Left lung (tissue), 10 donors: Measurements from ENCODE around the gene DHRS7C. TPM values are rescaled to one million over a fixed set of nuclear protein-coding genes. Genes with fewer than 3 reads are reported as not detected.

Source experiments
- ATAC-seq: fragments of 200-7000 bp; cut with Tn5 transposase; one replicate; pipeline ENCODE4 v1.9.1; 2020; ENCODE audit warnings: moderate library complexity
- DNase-seq, 4 donors: peaks; one replicate each; pipeline ENCODE4 v3.0.0-alpha.2; 2013 to 2020
- H3K27ac ChIP-seq, 2 donors: fragments of 200-600 bp; sonication (generic) in 1 of 2; one replicate each; pipeline versions ENCODE4 v1.5.0 to v1.8.0; 2020 to 2021
- H3K27me3 ChIP-seq, 2 donors: fragments of 200-600 bp; sonication (generic) in 1 of 2; one replicate each; pipeline versions ENCODE4 v1.5.0 to v1.8.0; 2020 to 2021
- H3K36me3 ChIP-seq, 2 donors: fragments of 200-600 bp; sonication (generic) in 1 of 2; one replicate each; pipeline versions ENCODE4 v1.5.0 to v1.8.0; 2020 to 2021
- H3K4me1 ChIP-seq, 2 donors: fragments of 200-600 bp; one replicate each; pipeline ENCODE4 v1.8.0; 2021
- H3K4me3 ChIP-seq, 2 donors: fragments of 200-600 bp; sonication (generic) in 1 of 2; one replicate each; pipeline versions ENCODE4 v1.5.0 to v1.8.0; 2020 to 2021; ENCODE audit warnings: mild to moderate bottlenecking in 1 of 2
- H3K9me3 ChIP-seq, 2 donors: fragments of 200-600 bp; sonication (generic) in 1 of 2; one replicate each; pipeline versions ENCODE4 v1.5.0 to v1.8.0; 2020 to 2021
- CTCF ChIP-seq, 2 donors: fragments of 200-600 bp; sonication (generic) in 1 of 2; IDR thresholded peaks; one replicate each; pipeline versions ENCODE4 v1.5.0 to v1.8.0; 2021; ENCODE audit warnings: antibody characterized with exemption in 2 of 2
- intact Hi-C, 2 donors: fragments of 100-400 bp; cut with DNase I; formaldehyde crosslinking; loops; one replicate each; pipeline versions ENCODE4 v1.11.2 to v1.14.2; 2022
- polyA plus RNA-seq, 6 donors: library from polyadenylated mRNA; unstranded; fragments of 120-200 nt; gene quantifications; one replicate each; pipeline ENCODE4 v1.2.1, GENCODE V29; 2013; ENCODE audit not compliant: insufficient read length in 6 of 6
- total RNA-seq, 2 donors: library from RNA; stranded (reverse); fragmentation: NEBNext Ultra II Directional; extraction: Animal tissue kit (Norgen Biotek cat#: 25700); gene quantifications; one replicate each; pipeline ENCODE4 v1.2.1, GENCODE V29; 2021
- donor health status: DM: no; HTN: yes; CAD: no.
- donor health status: DM: no; HTN: no; CAD: no.

Gene DHRS7C
- total and polyA plus RNA-seq, 8 donors = 0.13 TPM; not detected in 7

DNA sequence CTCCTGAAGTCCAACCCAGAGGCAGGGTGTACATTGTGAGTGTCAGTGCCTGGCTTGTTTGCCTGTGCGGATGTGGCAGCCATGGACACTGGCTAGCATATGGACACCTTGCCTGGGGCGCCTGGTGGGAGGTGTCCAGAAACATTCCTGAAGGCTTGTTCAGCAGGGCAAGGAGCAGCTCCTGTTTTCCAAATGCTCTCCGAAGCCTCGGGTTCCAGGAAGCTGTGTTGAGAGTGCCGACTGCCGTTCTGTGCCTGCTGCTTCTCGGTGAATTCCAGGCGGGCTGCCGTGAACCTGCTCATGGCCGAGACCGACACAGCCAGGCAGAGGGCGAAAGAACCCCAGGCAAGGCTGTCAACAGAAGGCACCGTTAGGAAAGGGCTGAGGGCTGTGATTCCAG is 10.9 kb upstream of the DHRS7C start:
- Histone ChIP-seq H3K27me3 (peaks cover 0 to 45% of the 10 kb centered on the region in 2 donors), H3K4me3 (no peak overlapping the region), H3K36me3 (no peaks in the 10 kb centered on the region), H3K9me3 (peaks cover 0 to 3% of the 10 kb centered on the region in 2 donors), H3K4me1 (no peaks in the 10 kb centered on the region), H3K27ac (no peak overlapping the region)
- ATAC-seq = no peak
- intact Hi-C loops = no loop called here
- TF ChIP-seq CTCF (IDR thresholded peaks at IDR 0.05) = no peak
- no peak for DNase-seq

DNA sequence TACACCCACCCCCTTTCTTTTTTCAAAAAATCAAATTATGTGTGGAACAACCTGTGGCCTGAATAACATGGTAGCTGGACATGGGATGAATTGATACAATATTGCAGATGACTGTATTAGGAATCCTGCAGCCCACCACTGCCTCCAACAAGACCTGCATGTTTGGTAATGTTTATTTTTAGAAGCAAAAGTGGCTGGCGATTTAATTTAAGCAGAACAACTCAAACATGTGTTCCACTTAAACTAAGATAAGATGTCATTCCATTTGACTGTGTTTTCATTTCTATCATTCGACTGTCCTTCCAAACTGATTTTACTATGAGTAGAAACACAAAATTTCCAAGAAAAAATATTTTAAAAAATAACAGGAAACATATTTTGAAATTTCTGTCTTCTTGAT is 10.1 kb upstream of the DHRS7C start:
- intact Hi-C loops = no loop called here
- Histone ChIP-seq H3K4me1 (no peaks in the 10 kb centered on the region), H3K36me3 (no peaks in the 10 kb centered on the region), H3K27me3 (peaks cover 0 to 47% of the 10 kb centered on the region in 2 donors), H3K9me3 (peaks cover 0 to 3% of the 10 kb centered on the region in 2 donors), H3K27ac (no peak overlapping the region), H3K4me3 (no peak overlapping the region)
- TF ChIP-seq CTCF (IDR thresholded peaks at IDR 0.05) = no peak
- DNase-seq (no peak), ATAC-seq (no peak)

DNA sequence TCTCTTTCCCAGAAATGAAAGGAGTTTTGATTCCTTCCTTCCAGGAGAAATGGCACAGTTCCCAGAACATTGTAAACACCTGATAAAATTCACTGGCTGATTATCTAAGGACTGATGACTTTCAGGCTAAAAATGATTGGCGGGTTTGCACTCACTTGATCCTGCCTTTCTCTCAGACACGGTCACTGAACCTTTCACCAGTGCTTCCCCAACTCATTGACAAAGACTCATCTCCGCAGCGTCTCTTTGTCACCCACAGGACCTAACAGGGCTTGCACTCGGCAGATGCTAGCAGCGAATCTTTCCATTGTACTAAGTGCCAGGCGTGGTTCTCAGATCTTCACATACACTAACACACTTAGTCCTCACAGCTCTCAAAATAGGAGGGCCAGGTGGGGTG is 7.3 kb upstream of the DHRS7C start:
- Histone ChIP-seq H3K4me1 (no peaks in the 10 kb centered on the region), H3K27ac (no peak overlapping the region), H3K27me3 (peaks cover 0 to 58% of the 10 kb centered on the region in 2 donors), H3K36me3 (no peaks in the 10 kb centered on the region), H3K4me3 (no peak overlapping the region), H3K9me3 (no peaks in the 10 kb centered on the region)
- intact Hi-C loops = no loop called here
- DNase-seq = no peak
- no peak for TF ChIP-seq CTCF (IDR thresholded peaks at IDR 0.05)
- ATAC-seq = no peak

DNA sequence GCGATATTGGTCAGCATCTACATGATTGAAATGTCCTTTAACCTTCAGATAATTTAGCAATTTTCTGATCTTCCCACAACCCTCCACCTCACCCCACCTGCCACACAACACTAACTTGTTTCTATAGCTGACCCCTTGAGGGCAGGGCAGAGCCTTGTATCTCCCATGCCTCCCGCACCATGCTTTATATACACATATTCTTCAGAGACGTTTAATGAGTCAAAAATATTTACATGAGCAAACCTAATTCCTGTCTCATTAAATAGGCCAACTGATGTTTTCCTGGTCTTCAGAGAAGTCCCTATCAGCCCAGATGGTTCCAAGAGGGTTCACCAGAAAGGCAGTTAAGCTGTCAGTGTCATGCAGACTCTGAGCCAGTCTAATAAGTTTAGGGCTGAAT is 6.6 kb upstream of the DHRS7C start:
- intact Hi-C loops = no loop called here
- H3K4me3 ChIP-seq = no peak overlapping the region
- no peak for TF ChIP-seq CTCF (IDR thresholded peaks at IDR 0.05)

DNA sequence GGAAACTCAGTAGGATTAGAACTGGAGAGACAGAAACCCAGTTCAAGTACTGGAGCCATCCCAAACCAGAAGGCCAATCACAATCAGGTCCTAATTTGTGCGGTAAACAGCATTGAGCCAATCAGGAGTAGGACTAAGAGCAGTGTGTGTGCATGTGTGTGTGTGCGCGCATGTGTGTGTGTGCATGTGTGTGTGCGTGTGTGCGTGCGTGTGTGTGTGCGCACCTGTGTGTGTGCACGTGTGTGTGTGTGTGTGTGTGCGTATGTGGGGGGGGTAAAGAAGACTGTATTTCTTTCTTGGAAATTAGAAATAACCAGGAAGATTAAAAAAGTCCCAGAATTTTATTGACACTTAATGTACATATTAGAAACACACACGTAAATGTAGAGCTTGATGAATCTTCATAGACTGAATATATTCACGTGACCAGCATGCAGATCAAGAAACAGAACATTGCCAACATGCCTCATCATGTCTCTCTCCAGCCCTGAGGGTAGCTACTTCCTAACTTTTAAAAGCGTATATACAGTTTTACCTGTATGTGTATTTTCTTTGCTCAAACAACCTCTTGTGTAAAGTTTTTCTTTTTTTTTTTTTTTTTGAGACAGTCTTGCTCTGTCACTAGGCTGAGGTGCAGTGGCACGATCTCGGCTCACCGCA is 919 bp upstream of the DHRS7C start:
- DNase-seq = no peak
- no peak overlapping the region for H3K4me3 ChIP-seq
- no peak overlapping the region for H3K27ac ChIP-seq
- intact Hi-C loops = loop anchor here in 1 of 2 donors (2.0 kb wide), 1 partner anchor 18 kb away; no protein-coding TSS in a partner anchor
- no peak for TF ChIP-seq CTCF (IDR thresholded peaks at IDR 0.05)
- no peak for ATAC-seq
- H3K27me3 ChIP-seq = peaks cover 0 to 13% of the 10 kb centered on the region in 2 donors
- H3K4me1 ChIP-seq = no peaks in the 10 kb centered on the region
- H3K36me3 ChIP-seq = no peaks in the 10 kb centered on the region
- H3K9me3 ChIP-seq = no peaks in the 10 kb centered on the region

More for the DNA sequence above, 6.6 kb upstream of the DHRS7C start:
- no peaks in the 10 kb centered on the region for H3K36me3 ChIP-seq
- no peak overlapping the region for H3K27ac ChIP-seq
- H3K9me3 ChIP-seq = no peaks in the 10 kb centered on the region
- H3K27me3 ChIP-seq = peaks cover 0 to 56% of the 10 kb centered on the region in 2 donors
- H3K4me1 ChIP-seq = no peaks in the 10 kb centered on the region
- no peak for DNase-seq
- ATAC-seq = no peak
